Small intestine (tissue), 7 donors: ENCODE measurements around the gene CEACAM5. TPM values are rescaled to one million over a fixed set of nuclear protein-coding genes. Genes with fewer than 3 reads are reported as not detected.
A peak's percentile ranks its signal among the peaks of the same experiment; 100 is the strongest.

Experiments
- DNase-seq, 2 donors: peaks; one replicate each; pipeline versions ENCODE4 v3.0.0 to v3.0.0-alpha.2; 2013
- FAIRE-seq: peaks from 2 replicates; lab custom pipeline; 2012; peaks lifted over from hg19 to GRCh38; lab: Jason Lieb, UNC
- H3K27ac ChIP-seq, 3 donors: one replicate each; pipeline ENCODE4 v1.5.1; 2013; ENCODE audit warnings: low read length in 2 of 3, mild to moderate bottlenecking in 2 of 3, control low read depth in 1 of 3, inconsistent platforms in 1 of 3, low read depth in 1 of 3, moderate library complexity in 1 of 3
- H3K27me3 ChIP-seq, 3 donors: one replicate each; pipeline ENCODE4 v1.6.1; 2013; ENCODE audit warnings: low read length in 3 of 3, inconsistent platforms in 1 of 3; ENCODE audit not compliant: control insufficient read depth in 3 of 3, insufficient read depth in 3 of 3
- H3K36me3 ChIP-seq, 3 donors: one replicate each; pipeline ENCODE4 v1.6.1; 2013; ENCODE audit warnings: low read length in 3 of 3, inconsistent platforms in 1 of 3, low read depth in 1 of 3, mild to moderate bottlenecking in 1 of 3, moderate library complexity in 1 of 3; ENCODE audit not compliant: control insufficient read depth in 3 of 3, insufficient read depth in 2 of 3
- H3K4me1 ChIP-seq, 3 donors: one replicate each; pipeline ENCODE4 v1.6.1; 2013; ENCODE audit warnings: low read length in 2 of 3, inconsistent platforms in 1 of 3, low read depth in 1 of 3, mild to moderate bottlenecking in 1 of 3, moderate library complexity in 1 of 3; ENCODE audit not compliant: control insufficient read depth in 3 of 3, insufficient read depth in 2 of 3
- H3K4me3 ChIP-seq, 3 donors: one replicate each; pipeline ENCODE4 v1.5.1; 2013; ENCODE audit warnings: low read length in 3 of 3, control low read depth in 1 of 3, inconsistent platforms in 1 of 3, low read depth in 1 of 3, mild to moderate bottlenecking in 1 of 3, moderate library complexity in 1 of 3
- H3K9me3 ChIP-seq, 2 donors: one replicate each; pipeline ENCODE4 v1.6.1; 2013; ENCODE audit warnings: low read depth in 1 of 2, low read length in 1 of 2; ENCODE audit not compliant: control insufficient read depth in 2 of 2, insufficient read depth in 1 of 2
- WGBS, 3 donors: extraction: QIAGEN DNeasy Blood & Tissue Kit; methylation state at CpG; one replicate each; pipeline ENCODE4 v1.1.7; 2013; 5-methylcytosine and 5-hydroxymethylcytosine counted together
- polyA plus RNA-seq, 4 donors: library from polyadenylated mRNA; stranded (reverse) in 3 of 4; unstranded in 1 of 4; fragments of 200-250 nt in 3 of 4; fragments of 120-200 nt in 1 of 4; gene quantifications; one replicate each; pipeline versions ENCODE4 v1.2.1 to v1.2.3, GENCODE V29; 2013
- donor health status: healthy with polysubstance abuse.
- donor health status: control.
- donor health status: control.
- donor health status: Bipolar disorder and iron deficiency.
- donor health status: healthy.

The CEACAM5 gene
- polyA plus RNA-seq, 4 donors, result 2.7 to 47.5 (median 17.8) TPM

- Histone ChIP-seq H3K4me3 (no peak overlapping the region), H3K27ac (no peak overlapping the region), H3K27me3 (peaks cover 0 to 5% (median 2%) of the 10 kb centered on the region in 3 donors), H3K36me3 (no peaks in the 10 kb centered on the region), H3K4me1 (peaks cover 0 to 23% (median 3%) of the 10 kb centered on the region in 3 donors), H3K9me3 (no peaks in the 10 kb centered on the region)
- 48 to 63% (median 62%) methylated on average over 7 of the region's 7 CpGs for WGBS, 3 donors
- FAIRE-seq (no peak), DNase-seq (peak; percentile 15 to 63)
Measured at GRCh38 chr19:41696402-41697197, 11.8 kb upstream of the CEACAM5 start.

- FAIRE-seq, result no peak
- WGBS, 3 donors, result 65 to 68% (median 66%) methylated on average over 7 to 9 of the region's 9 CpGs
- H3K27ac ChIP-seq, result no peak overlapping the region
- peaks cover 0 to 23% (median 3%) of the 10 kb centered on the region in 3 donors for H3K4me1 ChIP-seq
- H3K27me3 ChIP-seq, result peaks cover 0 to 3% (median 2%) of the 10 kb centered on the region in 3 donors
- no peaks in the 10 kb centered on the region for H3K9me3 ChIP-seq
- no peaks in the 10 kb centered on the region for H3K36me3 ChIP-seq
- no peak overlapping the region for H3K4me3 ChIP-seq
- DNase-seq, result no peak
Measured at GRCh38 chr19:41697198-41697855, 11.1 kb upstream of the CEACAM5 start.

GRCh38 chr19:41698746-41699230 lies 9.6 kb upstream of the CEACAM5 start:
- peaks cover 0 to 9% (median 2%) of the 10 kb centered on the region in 3 donors for H3K27me3 ChIP-seq
- peak overlapping the region in 2 of 3 donors; percentile 64 to 90 for H3K27ac ChIP-seq
- H3K4me3 ChIP-seq, result no peak overlapping the region
- WGBS, 3 donors, result 17 to 54% (median 19%) methylated on average over 1 of the region's 1 CpG
- no peaks in the 10 kb centered on the region for H3K36me3 ChIP-seq
- FAIRE-seq, result no peak
- peak; percentile 76 to 84 for DNase-seq
- H3K4me1 ChIP-seq, result peaks cover 0 to 23% (median 3%) of the 10 kb centered on the region in 3 donors
- H3K9me3 ChIP-seq, result no peaks in the 10 kb centered on the region

- peak overlapping the region in 2 of 3 donors; percentile 64 to 90 for H3K27ac ChIP-seq
- no peak for DNase-seq
Measured at GRCh38 chr19:41699231-41699967, 9.0 kb upstream of the CEACAM5 start.

GRCh38 chr19:41699968-41700323 lies 8.5 kb upstream of the CEACAM5 start:
- H3K27me3 ChIP-seq, result peaks cover 0 to 9% (median 4%) of the 10 kb centered on the region in 3 donors
- H3K36me3 ChIP-seq, result no peaks in the 10 kb centered on the region
- no peak overlapping the region for H3K4me3 ChIP-seq
- WGBS, 3 donors, result 40 to 58% (median 47%) methylated on average over 2 of the region's 2 CpGs
- peak overlapping the region in 1 of 3 donors; percentile 64 for H3K27ac ChIP-seq
- H3K4me1 ChIP-seq, result peaks cover 0 to 23% (median 3%) of the 10 kb centered on the region in 3 donors
- no peak for FAIRE-seq
- DNase-seq, result no peak
- H3K9me3 ChIP-seq, result no peaks in the 10 kb centered on the region

More at GRCh38 chr19:41699231-41699967, 9.0 kb upstream of the CEACAM5 start:
- Histone ChIP-seq H3K27me3 (peaks cover 0 to 9% (median 4%) of the 10 kb centered on the region in 3 donors), H3K4me1 (peaks cover 0 to 23% (median 3%) of the 10 kb centered on the region in 3 donors), H3K9me3 (no peaks in the 10 kb centered on the region), H3K4me3 (no peak overlapping the region), H3K36me3 (no peaks in the 10 kb centered on the region)
- FAIRE-seq, result no peak
- WGBS, 3 donors, result 60 to 65% (median 63%) methylated on average over 17 of the region's 17 CpGs

- DNase-seq (no peak), FAIRE-seq (no peak)
- Histone ChIP-seq H3K9me3 (no peaks in the 10 kb centered on the region), H3K27ac (no peak overlapping the region), H3K27me3 (peaks cover 0 to 9% (median 6%) of the 10 kb centered on the region in 3 donors), H3K36me3 (no peaks in the 10 kb centered on the region), H3K4me3 (no peak overlapping the region), H3K4me1 (peaks cover 0 to 23% (median 3%) of the 10 kb centered on the region in 3 donors)
- 71 to 87% (median 81%) methylated on average over 12 to 13 of the region's 13 CpGs for WGBS, 3 donors
Measured at GRCh38 chr19:41700381-41701195, 7.8 kb upstream of the CEACAM5 start.

GRCh38 chr19:41701401-41702075 lies 6.9 kb upstream of the CEACAM5 start:
- H3K9me3 ChIP-seq, result no peaks in the 10 kb centered on the region
- 49 to 53% (median 51%) methylated on average over 10 of the region's 10 CpGs for WGBS, 3 donors
- no peaks in the 10 kb centered on the region for H3K36me3 ChIP-seq
- FAIRE-seq (no peak), DNase-seq (peak; percentile 15 to 24)
- H3K27me3 ChIP-seq, result peaks cover 0 to 9% (median 4%) of the 10 kb centered on the region in 3 donors
- no peak overlapping the region for H3K4me3 ChIP-seq
- H3K27ac ChIP-seq, result no peak overlapping the region
- H3K4me1 ChIP-seq, result peaks cover 0 to 23% (median 3%) of the 10 kb centered on the region in 3 donors
